Right lobe of liver (tissue), 6 donors: ENCODE results near the gene LYRM1. TPM values are rescaled to one million over a fixed set of nuclear protein-coding genes. Genes with fewer than 3 reads are reported as not detected.
"Not testable (repeated sequence)": the region's sequence is repeated elsewhere in the genome, so short reads cannot be mapped to it uniquely, and the experiment has no call there.

Source experiments
- ATAC-seq, 4 donors: fragments of 200-7000 bp; cut with Tn5 transposase; one replicate each; pipeline ENCODE4 v1.9.1; 2020; ENCODE audit warnings: mild to moderate bottlenecking in 4 of 4, moderate library complexity in 4 of 4
- DNase-seq, 3 donors: peaks; one replicate each; pipeline ENCODE4 v3.0.0-alpha.2; 2020
- H3K27ac ChIP-seq, 3 donors: fragments of 200-600 bp; one replicate each; pipeline ENCODE4 v1.8.0; 2022
- H3K27me3 ChIP-seq, 2 donors: fragments of 200-600 bp; one replicate each; pipeline ENCODE4 v1.8.0; 2022
- H3K36me3 ChIP-seq, 4 donors: fragments of 200-600 bp; sonication (generic) in 1 of 4; one replicate each; pipeline versions ENCODE4 v1.5.1 to v1.8.0; 2017 to 2022; ENCODE audit warnings: control low read depth in 1 of 4
- H3K4me1 ChIP-seq, 4 donors: fragments of 200-600 bp; sonication (generic) in 1 of 4; one replicate each; pipeline versions ENCODE4 v1.5.1 to v1.8.0; 2017 to 2022; ENCODE audit warnings: control low read depth in 1 of 4
- H3K4me3 ChIP-seq, 3 donors: fragments of 200-600 bp; one replicate each; pipeline ENCODE4 v1.8.0; 2022
- H3K9me3 ChIP-seq, 4 donors: fragments of 200-600 bp; sonication (generic) in 1 of 4; one replicate each; pipeline versions ENCODE4 v1.5.1 to v1.8.0; 2017 to 2022; ENCODE audit warnings: control low read depth in 1 of 4
- CTCF ChIP-seq, 4 donors: fragments of 200-600 bp in 3 of 4; fragments of 450-650 bp in 1 of 4; IDR thresholded peaks; one replicate each; pipeline versions ENCODE4 v1.5.1 to v1.8.0; 2016 to 2022; ENCODE audit warnings: antibody characterized with exemption in 4 of 4, mild to moderate bottlenecking in 2 of 4
- POLR2A ChIP-seq: fragments of 450-650 bp; IDR thresholded peaks from one replicate; pipeline ENCODE4 v1.6.1; 2017; ENCODE audit warnings: antibody characterized with exemption, mild to moderate bottlenecking
- WGBS: methylation state at CpG from one replicate; pipeline ENCODE4 v1.1.6; 2018; ENCODE audit warnings: low coverage, low lambda C conversion rate; ENCODE audit not compliant: insufficient coverage; ENCODE audit errors: missing lambda C conversion rate; 5-methylcytosine and 5-hydroxymethylcytosine counted together
- intact Hi-C, 2 donors: fragments of 100-400 bp; cut with DNase I; formaldehyde crosslinking; loops; one replicate each; pipeline versions ENCODE4 v1.11.2 to v1.14.1; 2022
- total RNA-seq, 6 experiments: library from RNA; depleted of rRNA in 2 of 6; stranded (reverse); fragments of >200 nt in 2 of 6; fragmentation: NEBNext Ultra II Directional in 3 of 6; extraction: Animal tissue kit (Norgen Biotek cat#: 25700) in 3 of 6; gene quantifications; one replicate each; pipeline versions ENCODE4 v1.1.0 to v1.2.4, GENCODE V29; 2016 to 2023
- donor health status: DM: no; HTN: yes; CAD: no.
- donor health status: DM: no; HTN: no; CAD: no.
- donor health status: DM: no; HTN: no; CAD: no.
- donor health status: DM: no; HTN: yes; CAD: no.
- donor health status: DM: no; HTN: yes; CAD: no.

Gene LYRM1
- total RNA-seq, 6 experiments from 2014 or later: 32.4 to 102 (median 37.9) TPM

DNA sequence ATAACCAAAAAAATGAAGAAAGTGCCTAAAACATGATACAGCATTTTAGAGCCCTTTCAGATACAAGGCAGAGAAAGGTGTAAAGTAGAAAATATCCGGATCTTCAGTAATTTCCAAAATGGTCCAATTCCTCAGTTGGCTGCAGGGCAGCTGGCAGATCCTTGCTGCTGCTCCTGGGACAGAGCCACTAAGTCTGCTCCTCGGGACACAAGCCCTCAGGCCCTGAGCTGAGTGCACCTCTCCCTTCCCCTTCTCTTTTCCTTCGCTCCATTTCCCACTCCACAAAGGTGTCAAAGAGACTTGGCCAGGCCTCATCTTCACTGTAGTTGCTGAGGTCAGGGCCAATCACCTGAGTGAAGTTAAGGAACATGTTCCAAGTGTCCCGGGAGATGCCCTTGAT is 40.9 kb upstream of the LYRM1 start:
- Histone ChIP-seq H3K4me1 (no peaks in the 10 kb centered on the region), H3K4me3 (no peak overlapping the region), H3K36me3 (peaks cover 0 to 31% (median 16%) of the 10 kb centered on the region in 4 donors), H3K27ac (no peak overlapping the region), H3K27me3 (no peaks in the 10 kb centered on the region), H3K9me3 (no peaks in the 10 kb centered on the region)
- intact Hi-C loops: loop anchor here (10.0 kb wide), 2 partner anchors 45 to 225 kb away; partner anchors contain the start of genes DCUN1D3 (in 1 of the 2) and LYRM1 (in 1 of the 2)
- WGBS: 80% methylated on average over 4 of the region's 4 CpGs
- DNase-seq: no peak
- TF ChIP-seq CTCF (IDR thresholded peaks at IDR 0.05): no peak
- TF ChIP-seq POLR2A: no peak
- ATAC-seq: no peak

DNA sequence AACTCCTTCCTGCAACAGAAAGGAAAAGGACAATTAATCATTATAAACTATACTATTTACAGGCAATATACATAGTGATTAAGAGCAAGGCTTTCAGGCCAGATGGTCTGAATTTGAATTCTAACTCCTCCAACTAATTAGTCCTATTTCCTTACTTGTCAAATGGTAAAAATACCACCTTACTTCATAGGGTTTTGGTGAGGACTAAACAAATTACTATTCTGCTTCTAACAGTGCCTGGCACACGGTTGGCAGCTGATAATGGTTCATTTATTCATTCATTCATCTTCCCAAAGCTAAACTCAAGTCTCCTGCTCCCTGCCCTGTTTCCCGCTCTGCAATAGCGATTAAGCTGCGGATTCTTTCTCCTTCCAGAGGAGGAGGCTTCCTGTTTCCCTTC is 40.2 kb upstream of the LYRM1 start:
- no peak overlapping the region for H3K4me3 ChIP-seq
- no peak for DNase-seq
- no peak for ATAC-seq
- H3K9me3 ChIP-seq: no peaks in the 10 kb centered on the region
- H3K27me3 ChIP-seq: no peaks in the 10 kb centered on the region
- intact Hi-C loops: no loop called here
- H3K36me3 ChIP-seq: peaks cover 0 to 31% (median 16%) of the 10 kb centered on the region in 4 donors
- no peak overlapping the region for H3K27ac ChIP-seq
- WGBS: 75% methylated on average over 4 of the region's 4 CpGs
- no peak for TF ChIP-seq POLR2A
- no peak for TF ChIP-seq CTCF (IDR thresholded peaks at IDR 0.05)
- no peaks in the 10 kb centered on the region for H3K4me1 ChIP-seq

DNA sequence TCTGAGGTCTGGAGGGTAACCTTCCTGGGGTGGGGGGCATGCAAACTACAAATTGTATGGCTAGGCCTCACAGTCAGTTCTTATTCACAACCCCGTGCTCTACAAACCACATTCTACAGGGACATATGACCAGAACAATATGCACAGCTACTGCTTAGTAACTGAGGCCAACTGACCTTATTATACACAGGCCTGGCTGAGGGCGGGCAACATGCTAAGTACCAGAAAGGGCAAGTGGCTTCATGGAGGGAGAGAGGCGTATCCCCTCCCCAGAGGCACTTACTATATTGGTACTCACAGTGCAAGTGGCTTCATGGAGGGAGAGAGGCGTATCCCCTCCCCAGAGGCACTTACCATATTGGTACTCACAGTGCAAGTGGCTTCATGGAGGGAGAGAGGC is 39.6 kb upstream of the LYRM1 start:
- ATAC-seq, H3K4me1 ChIP-seq, H3K9me3 ChIP-seq, H3K4me3 ChIP-seq, intact Hi-C loops, H3K27ac ChIP-seq, H3K27me3 ChIP-seq, DNase-seq: not testable (repeated sequence)
- H3K36me3 ChIP-seq: peaks cover 0 to 31% (median 14%) of the 10 kb centered on the region in 4 donors
- WGBS: 93% methylated on average over 2 of the region's 4 CpGs

DNA sequence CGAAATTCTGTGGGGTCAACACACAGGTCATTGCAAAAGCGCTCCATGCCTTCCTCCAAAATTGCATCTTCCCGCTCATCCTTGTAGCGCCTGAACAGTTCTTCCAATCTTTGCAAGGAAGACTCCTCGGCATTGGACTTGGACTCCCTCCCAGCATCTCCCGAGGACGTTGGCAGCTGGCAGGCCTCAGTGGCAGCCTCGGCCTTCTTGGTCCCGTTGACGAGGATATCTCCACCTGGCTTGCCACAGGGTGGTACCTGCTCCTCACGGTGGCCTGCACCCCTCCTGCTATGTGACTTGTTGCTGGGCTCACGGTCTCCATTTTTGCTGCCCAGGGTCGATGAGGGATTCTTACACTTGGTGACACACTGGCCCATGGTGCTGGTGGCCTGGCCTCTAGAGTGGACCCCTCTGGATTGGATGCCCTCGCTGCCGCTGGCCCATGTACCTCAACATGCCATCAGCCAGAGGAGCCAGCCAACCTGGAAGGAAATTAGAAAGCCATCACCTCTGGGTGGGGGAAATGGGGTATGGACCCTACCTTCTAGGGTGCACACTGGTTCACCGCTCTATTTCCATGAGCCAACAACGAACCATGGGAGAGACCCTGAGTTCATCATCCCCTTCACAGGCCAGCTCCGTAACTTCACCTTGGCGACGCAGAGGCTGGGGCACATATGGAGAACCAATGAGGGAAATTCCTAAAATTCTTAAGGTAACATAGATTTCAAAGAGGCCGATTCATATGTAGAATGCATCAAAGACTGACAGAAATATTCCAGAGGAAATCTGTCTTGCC is 38.2 kb upstream of the LYRM1 start:
- Histone ChIP-seq H3K4me3 (no peak overlapping the region), H3K36me3 (peaks cover 0 to 31% (median 14%) of the 10 kb centered on the region in 4 donors), H3K27ac (no peak overlapping the region), H3K4me1 (peaks cover 0 to 15% (median 3%) of the 10 kb centered on the region in 4 donors), H3K27me3 (no peaks in the 10 kb centered on the region), H3K9me3 (no peaks in the 10 kb centered on the region)
- no peak for TF ChIP-seq CTCF (IDR thresholded peaks at IDR 0.05)
- no peak for TF ChIP-seq POLR2A
- DNase-seq: no peak
- ATAC-seq: no peak
- intact Hi-C loops: no loop called here
- 90% methylated on average over 8 of the region's 21 CpGs for WGBS

DNA sequence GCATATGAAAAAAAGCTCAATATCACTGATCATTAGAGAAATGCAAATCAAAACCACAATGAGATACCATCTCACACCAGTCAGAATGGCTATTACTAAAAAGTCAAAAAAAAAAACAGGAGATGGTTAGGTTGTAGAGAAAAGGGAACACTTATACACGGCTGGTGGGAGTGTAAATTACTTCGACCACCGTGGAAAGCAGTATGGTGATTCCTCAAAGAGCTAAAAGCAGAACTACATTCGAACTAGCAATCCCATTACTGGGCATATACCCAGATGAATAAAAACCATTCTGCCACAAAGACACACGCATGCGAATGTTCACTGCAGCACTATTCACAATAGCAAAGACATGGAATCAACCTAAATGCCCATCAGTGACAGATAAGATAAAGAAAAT is 36.2 kb upstream of the LYRM1 start:
- whole genome bisulfite sequencing: 95% methylated on average over 6 of the region's 6 CpGs
- intact Hi-C loops, H3K27me3 ChIP-seq, H3K4me3 ChIP-seq, DNase-seq, H3K27ac ChIP-seq, ATAC-seq, H3K9me3 ChIP-seq: not testable (repeated sequence)
- peaks cover 0 to 30% (median 11%) of the 10 kb centered on the region in 4 donors for H3K4me1 ChIP-seq
- H3K36me3 ChIP-seq: peaks cover 0 to 27% (median 14%) of the 10 kb centered on the region in 4 donors
